Right atrium auricular region (tissue), 2 donors: ENCODE measurements around the gene BEND7. TPM values are rescaled to one million over a fixed set of nuclear protein-coding genes. Genes with fewer than 3 reads are reported as not detected.

Source experiments
- DNase-seq: peaks from one replicate; pipeline ENCODE4 v3.0.0-alpha.2; 2019; ENCODE audit warnings: low spot score
- H3K27ac ChIP-seq, 2 donors: fragments of 200-600 bp; sonication (generic); 1 replicate in 1 of 2; 2 replicates in 1 of 2; pipeline ENCODE4 v1.5.1; 2016 to 2019
- H3K27me3 ChIP-seq, 2 donors: fragments of 200-600 bp; sonication (generic); one replicate each; pipeline versions ENCODE4 v1.5.1 to v1.6.0; 2017 to 2019
- H3K36me3 ChIP-seq: fragments of 200-600 bp; sonication (generic); one replicate; pipeline ENCODE4 v1.5.1; 2016
- H3K4me1 ChIP-seq, 2 donors: fragments of 200-600 bp; sonication (generic); one replicate each; pipeline versions ENCODE4 v1.5.1 to v1.6.0; 2017 to 2019
- H3K4me3 ChIP-seq, 2 donors: fragments of 200-600 bp; sonication (generic); 1 replicate in 1 of 2; 2 replicates in 1 of 2; pipeline ENCODE4 v1.5.1; 2017 to 2019; ENCODE audit warnings: mild to moderate bottlenecking in 1 of 2, moderate library complexity in 1 of 2
- H3K9me3 ChIP-seq, 2 donors: fragments of 200-600 bp; sonication (generic); one replicate each; pipeline ENCODE4 v1.5.1; 2019
- CTCF ChIP-seq, 2 donors: fragments of 200-600 bp; sonication (generic); IDR thresholded peaks; one replicate each; pipeline ENCODE4 v1.5.1; 2019; ENCODE audit warnings: antibody characterized with exemption in 2 of 2
- total RNA-seq, 2 donors: library from RNA; depleted of rRNA; stranded (reverse); fragments of >200 nt; gene quantifications; one replicate each; pipeline ENCODE4 v1.1.0, GENCODE V29; 2016

BEND7 gene
- total RNA-seq, 2 donors from 2014 or later: 11.5 to 11.6 TPM

- no peaks in the 10 kb centered on the region for H3K27me3 ChIP-seq
- no peak for DNase-seq
Measured at GRCh38 chr10:13527864-13528122, 1.0 kb downstream of the BEND7 start.

GRCh38 chr10:13526948-13527863, 1.6 kb downstream of the BEND7 start:
- Histone ChIP-seq H3K27ac (peak overlapping the region; percentile 71 to 76), H3K27me3 (no peaks in the 10 kb centered on the region), H3K36me3 (no peaks in the 10 kb centered on the region), H3K4me3 (peak overlapping the region; percentile 62 to 67), H3K9me3 (no peaks in the 10 kb centered on the region), H3K4me1 (peaks cover 0 to 20% of the 10 kb centered on the region in 2 donors)
- no peak for DNase-seq
- TF ChIP-seq CTCF (IDR thresholded peaks at IDR 0.05): no peak

More at GRCh38 chr10:13527864-13528122, 1.0 kb downstream of the BEND7 start:
- Histone ChIP-seq H3K4me3 (peak overlapping the region; percentile 62 to 67), H3K4me1 (peaks cover 0 to 20% of the 10 kb centered on the region in 2 donors), H3K27ac (peak overlapping the region; percentile 71 to 76), H3K9me3 (no peaks in the 10 kb centered on the region), H3K36me3 (no peaks in the 10 kb centered on the region)
- TF ChIP-seq CTCF (IDR thresholded peaks at IDR 0.05): no peak

- Histone ChIP-seq H3K36me3 (no peaks in the 10 kb centered on the region), H3K9me3 (no peaks in the 10 kb centered on the region), H3K27ac (no peak overlapping the region), H3K4me1 (peaks cover 0 to 20% of the 10 kb centered on the region in 2 donors), H3K27me3 (no peaks in the 10 kb centered on the region), H3K4me3 (no peak overlapping the region)
- TF ChIP-seq CTCF (IDR thresholded peaks at IDR 0.05): no peak
- no peak for DNase-seq
Measured at GRCh38 chr10:13525663-13526062, 3.2 kb downstream of the BEND7 start.

GRCh38 chr10:13521026-13521425, 7.8 kb downstream of the BEND7 start:
- no peaks in the 10 kb centered on the region for H3K9me3 ChIP-seq
- no peaks in the 10 kb centered on the region for H3K4me1 ChIP-seq
- H3K27me3 ChIP-seq: no peaks in the 10 kb centered on the region
- no peaks in the 10 kb centered on the region for H3K36me3 ChIP-seq
- no peak overlapping the region for H3K27ac ChIP-seq
- no peak for TF ChIP-seq CTCF (IDR thresholded peaks at IDR 0.05)
- no peak for DNase-seq
- no peak overlapping the region for H3K4me3 ChIP-seq

GRCh38 chr10:13520194-13520593, 8.6 kb downstream of the BEND7 start:
- no peaks in the 10 kb centered on the region for H3K27me3 ChIP-seq
- no peak overlapping the region for H3K27ac ChIP-seq
- DNase-seq: no peak
- no peak overlapping the region for H3K4me3 ChIP-seq
- H3K36me3 ChIP-seq: no peaks in the 10 kb centered on the region
- H3K4me1 ChIP-seq: no peaks in the 10 kb centered on the region
- no peak for TF ChIP-seq CTCF (IDR thresholded peaks at IDR 0.05)
- H3K9me3 ChIP-seq: no peaks in the 10 kb centered on the region
